ENCODE measurements around the gene UMODL1. TPM values are rescaled to one million over a fixed set of nuclear protein-coding genes. Genes with fewer than 3 reads are reported as not detected.
A peak's percentile ranks its signal among the peaks of the same experiment; 100 is the strongest.

The UMODL1 gene
- total RNA-seq, 1 experiment from 2014 or later = not detected

DNA sequence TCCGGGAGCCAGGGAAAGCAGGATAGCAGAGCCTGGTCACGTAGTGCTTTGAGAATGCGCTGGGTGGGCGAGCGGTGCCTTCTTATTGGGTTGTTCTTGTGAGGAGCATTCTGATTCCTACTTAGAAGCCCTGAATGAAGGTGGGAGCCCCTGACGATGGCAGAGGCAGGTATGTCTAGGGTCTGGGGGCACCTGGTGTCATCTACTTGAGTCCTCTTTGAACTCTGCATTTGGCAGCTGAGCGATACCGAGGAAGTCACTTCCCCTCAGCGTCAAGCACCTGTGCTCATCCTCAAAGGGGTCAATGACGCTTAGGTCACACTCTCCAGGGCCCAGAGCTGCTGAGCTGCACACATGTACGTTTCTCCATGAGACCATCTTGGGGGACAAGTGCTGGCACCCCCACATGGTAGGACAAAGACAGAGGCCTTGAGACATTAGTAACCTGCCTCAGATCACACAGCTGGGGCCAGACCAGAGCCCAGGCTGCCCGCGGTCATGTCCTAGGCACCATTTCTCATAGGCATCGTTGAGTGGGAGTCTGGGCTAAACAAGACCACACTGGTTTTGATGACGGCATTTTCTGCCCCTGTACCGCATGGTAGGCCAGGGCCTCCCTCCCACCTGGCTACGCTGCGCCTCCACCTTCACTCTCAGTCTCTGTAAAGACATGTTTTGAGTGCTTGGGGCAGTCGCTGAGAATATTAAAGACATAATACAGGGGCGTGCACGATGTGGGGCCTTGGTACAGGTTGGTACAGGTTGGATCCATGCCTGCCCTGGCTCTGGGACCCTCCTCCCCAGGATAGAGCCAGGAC, 78.7 kb downstream of the UMODL1 start:
- Mint-ChIP-seq H3K27me3 (ENCODE audit: low read depth) (peaks cover 4% of the 10 kb centered on the region; the same call in 1 of the 2 replicates), H3K9me3 (no peaks in the 10 kb centered on the region), H3K27ac (peak overlapping the region in 2 of 3 experiments; percentile 40 to 44; a peak in 2 of 7 replicates), H3K36me3 (ENCODE audit: insufficient read depth in 1 of 3, low read depth in 3 of 3) (no peaks in the 10 kb centered on the region), H3K4me3 (no peak overlapping the region), H3K4me1 (peaks cover 3% of the 10 kb centered on the region in 2 experiments; a peak in 2 of 4 replicates)
- WGBS (ENCODE audit: extremely low coverage, insufficient read length, low lambda C conversion rate) = no CpG with 5 or more reads among the region's 21 CpGs
- no peak overlapping the region for H3K14ac ChIP-seq (ENCODE audit: insufficient read depth, low read length)
- no peak overlapping the region for H4K91ac ChIP-seq (ENCODE audit: insufficient read length, low read depth, low read length)
- H4K5ac ChIP-seq (ENCODE audit: insufficient read length, low read depth, low read length) = no peak overlapping the region
- H3K56ac ChIP-seq (ENCODE audit: insufficient read length, low read depth, low read length) = no peak overlapping the region
- H3T11ph ChIP-seq (ENCODE audit: low read length) = no peak overlapping the region
- H3K4me2 ChIP-seq (ENCODE audit: insufficient read depth, insufficient read length, low read length) = no peak overlapping the region
- no peak overlapping the region for H4K8ac ChIP-seq (replicated peaks; ENCODE audit: insufficient read length, low read depth, low read length)
- no peak overlapping the region for H3K9ac ChIP-seq (ENCODE audit: extremely low read depth, insufficient read length, low read length)
- H2BK15ac ChIP-seq (ENCODE audit: low read depth, low read length) = no peak overlapping the region
- H3K4ac ChIP-seq (ENCODE audit: low read depth, low read length) = no peak overlapping the region
- H2AFZ ChIP-seq (ENCODE audit: low read length) = no peak overlapping the region
- H3K27me3 ChIP-seq (ENCODE audit: insufficient read depth, low read length) = no peaks in the 10 kb centered on the region
- no peaks in the 10 kb centered on the region for H3K9me3 ChIP-seq (ENCODE audit: control insufficient read depth, low read depth, low read length)
- H3K23ac ChIP-seq (ENCODE audit: insufficient read length, low read depth, low read length) = no peak overlapping the region
- no peaks in the 10 kb centered on the region for H4K20me1 ChIP-seq (ENCODE audit: control insufficient read depth, insufficient read depth, insufficient read length)
- no peaks in the 10 kb centered on the region for H3K4me1 ChIP-seq (ENCODE audit: insufficient read depth, low read length)
- TF ChIP-seq, protein P1, sequence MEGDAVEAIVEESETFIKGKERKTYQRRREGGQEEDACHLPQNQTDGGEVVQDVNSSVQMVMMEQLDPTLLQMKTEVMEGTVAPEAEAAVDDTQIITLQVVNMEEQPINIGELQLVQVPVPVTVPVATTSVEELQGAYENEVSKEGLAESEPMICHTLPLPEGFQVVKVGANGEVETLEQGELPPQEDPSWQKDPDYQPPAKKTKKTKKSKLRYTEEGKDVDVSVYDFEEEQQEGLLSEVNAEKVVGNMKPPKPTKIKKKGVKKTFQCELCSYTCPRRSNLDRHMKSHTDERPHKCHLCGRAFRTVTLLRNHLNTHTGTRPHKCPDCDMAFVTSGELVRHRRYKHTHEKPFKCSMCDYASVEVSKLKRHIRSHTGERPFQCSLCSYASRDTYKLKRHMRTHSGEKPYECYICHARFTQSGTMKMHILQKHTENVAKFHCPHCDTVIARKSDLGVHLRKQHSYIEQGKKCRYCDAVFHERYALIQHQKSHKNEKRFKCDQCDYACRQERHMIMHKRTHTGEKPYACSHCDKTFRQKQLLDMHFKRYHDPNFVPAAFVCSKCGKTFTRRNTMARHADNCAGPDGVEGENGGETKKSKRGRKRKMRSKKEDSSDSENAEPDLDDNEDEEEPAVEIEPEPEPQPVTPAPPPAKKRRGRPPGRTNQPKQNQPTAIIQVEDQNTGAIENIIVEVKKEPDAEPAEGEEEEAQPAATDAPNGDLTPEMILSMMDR (conservative IDR thresholded peaks at IDR 0.05) = no peak
- H3K79me1 ChIP-seq (ENCODE audit: insufficient read depth, low read depth, low read length, poor library complexity, severe bottlenecking) = no peaks in the 10 kb centered on the region
- H3K23me2 ChIP-seq (ENCODE audit: insufficient read length, low read depth, low read length, poor library complexity, severe bottlenecking) = no peaks in the 10 kb centered on the region
- no peak overlapping the region for H2BK5ac ChIP-seq (ENCODE audit: insufficient read length, low read length)
- no peak overlapping the region for H2AK5ac ChIP-seq (ENCODE audit: insufficient read length, low read length)
- no peaks in the 10 kb centered on the region for H3K79me2 ChIP-seq (ENCODE audit: insufficient read depth, low read length)
- DNase-seq = peak; percentile 23
- no peak overlapping the region for H2BK20ac ChIP-seq (ENCODE audit: low read depth, low read length, poor library complexity, severe bottlenecking)
- H3K18ac ChIP-seq (ENCODE audit: insufficient read length, low read depth, low read length) = no peak overlapping the region
- no peak overlapping the region for H2BK120ac ChIP-seq (ENCODE audit: low read depth, low read length, poor library complexity, severe bottlenecking)
- no peak overlapping the region for H2BK12ac ChIP-seq (ENCODE audit: insufficient read length, low read depth, low read length)
- H3K27ac ChIP-seq (ENCODE audit: insufficient read length, low read depth, low read length) = no peak overlapping the region
